Measurements from ENCODE around the gene FAM89A.

GRCh38 chr1:231016966-231017365 is 23.1 kb downstream of the FAM89A start:
- TF ChIP-seq CTCF (IDR thresholded peaks at IDR 0.05) (no peak), POLR2A (IDR thresholded peaks at IDR 0.05) (no peak)

All from lower leg skin (tissue), 3 donors.